Stimulated activated CD4-positive, alpha-beta T cell treated with anti-CD3 and anti-CD28 coated beads, Interleukin-12 subunit alpha, Interleukin-12 subunit beta, amount 100 ng/mL, for 24 hours (primary cell): ENCODE data around the gene ALB.

Source experiments
- DNase-seq, 2 experiments: peaks; one replicate each; pipeline ENCODE4 v3.0.0-alpha.2; 2020; ENCODE audit warnings: low read depth in 2 of 2

ALB gene

DNA sequence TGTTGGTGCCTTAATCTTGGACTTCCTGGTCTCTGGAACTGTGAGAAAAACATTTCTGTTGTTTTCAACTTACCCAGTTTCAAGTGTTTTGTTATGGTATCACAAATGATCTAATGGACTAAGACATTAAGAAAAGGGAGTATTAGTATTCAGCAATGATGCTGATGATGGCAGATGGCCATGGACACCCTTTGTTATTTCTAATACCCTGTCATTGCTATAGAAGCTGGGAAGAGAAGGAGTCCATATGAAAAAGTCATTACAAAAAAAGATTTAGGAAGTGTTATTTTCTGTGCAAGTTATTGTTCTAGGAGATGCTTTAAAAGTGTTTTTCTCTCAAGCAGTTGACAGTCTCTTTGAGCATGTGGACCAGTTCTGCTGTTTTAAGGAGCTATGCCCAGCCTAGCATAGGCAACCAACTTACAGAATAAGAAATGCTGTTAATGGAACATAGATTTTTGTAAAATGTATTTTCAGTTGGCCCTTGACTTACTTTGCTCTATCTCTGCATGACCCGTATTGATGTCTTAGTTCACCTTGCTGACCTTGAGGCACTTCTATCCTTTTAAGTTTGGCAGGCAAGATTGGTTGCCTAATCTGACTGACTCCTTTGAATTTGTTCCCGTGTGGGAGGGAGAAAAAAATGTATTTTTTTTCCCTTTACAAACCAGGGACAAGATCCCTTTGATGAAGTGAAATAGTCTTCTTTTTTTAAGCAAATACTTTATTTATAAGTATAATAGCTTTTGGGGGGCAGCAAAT lies 25.9 kb downstream of the ALB start:
- no peak for DNase-seq

DNA sequence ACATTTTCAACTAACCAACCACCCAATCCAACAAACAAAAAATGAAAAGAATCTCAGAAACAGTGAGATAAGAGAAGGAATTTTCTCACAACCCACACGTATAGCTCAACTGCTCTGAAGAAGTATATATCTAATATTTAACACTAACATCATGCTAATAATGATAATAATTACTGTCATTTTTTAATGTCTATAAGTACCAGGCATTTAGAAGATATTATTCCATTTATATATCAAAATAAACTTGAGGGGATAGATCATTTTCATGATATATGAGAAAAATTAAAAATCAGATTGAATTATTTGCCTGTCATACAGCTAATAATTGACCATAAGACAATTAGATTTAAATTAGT lies 27.7 kb downstream of the ALB start:
- no peak for DNase-seq

DNA sequence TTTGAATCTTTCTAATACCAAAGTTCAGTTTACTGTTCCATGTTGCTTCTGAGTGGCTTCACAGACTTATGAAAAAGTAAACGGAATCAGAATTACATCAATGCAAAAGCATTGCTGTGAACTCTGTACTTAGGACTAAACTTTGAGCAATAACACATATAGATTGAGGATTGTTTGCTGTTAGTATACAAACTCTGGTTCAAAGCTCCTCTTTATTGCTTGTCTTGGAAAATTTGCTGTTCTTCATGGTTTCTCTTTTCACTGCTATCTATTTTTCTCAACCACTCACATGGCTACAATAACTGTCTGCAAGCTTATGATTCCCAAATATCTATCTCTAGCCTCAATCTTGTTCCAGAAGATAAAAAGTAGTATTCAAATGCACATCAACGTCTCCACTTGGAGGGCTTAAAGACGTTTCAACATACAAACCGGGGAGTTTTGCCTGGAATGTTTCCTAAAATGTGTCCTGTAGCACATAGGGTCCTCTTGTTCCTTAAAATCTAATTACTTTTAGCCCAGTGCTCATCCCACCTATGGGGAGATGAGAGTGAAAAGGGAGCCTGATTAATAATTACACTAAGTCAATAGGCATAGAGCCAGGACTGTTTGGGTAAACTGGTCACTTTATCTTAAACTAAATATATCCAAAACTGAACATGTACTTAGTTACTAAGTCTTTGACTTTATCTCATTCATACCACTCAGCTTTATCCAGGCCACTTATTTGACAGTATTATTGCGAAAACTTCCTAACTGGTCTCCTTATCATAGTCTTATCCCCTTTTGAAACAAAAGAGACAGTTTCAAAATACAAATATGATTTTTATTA lies 28.3 kb downstream of the ALB start:
- no peak for DNase-seq

DNA sequence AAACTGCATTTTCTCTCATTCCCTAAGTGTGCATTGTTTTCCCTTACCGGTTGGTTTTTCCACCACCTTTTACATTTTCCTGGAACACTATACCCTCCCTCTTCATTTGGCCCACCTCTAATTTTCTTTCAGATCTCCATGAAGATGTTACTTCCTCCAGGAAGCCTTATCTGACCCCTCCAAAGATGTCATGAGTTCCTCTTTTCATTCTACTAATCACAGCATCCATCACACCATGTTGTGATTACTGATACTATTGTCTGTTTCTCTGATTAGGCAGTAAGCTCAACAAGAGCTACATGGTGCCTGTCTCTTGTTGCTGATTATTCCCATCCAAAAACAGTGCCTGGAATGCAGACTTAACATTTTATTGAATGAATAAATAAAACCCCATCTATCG lies 29.1 kb downstream of the ALB start:
- DNase-seq: no peak

DNA sequence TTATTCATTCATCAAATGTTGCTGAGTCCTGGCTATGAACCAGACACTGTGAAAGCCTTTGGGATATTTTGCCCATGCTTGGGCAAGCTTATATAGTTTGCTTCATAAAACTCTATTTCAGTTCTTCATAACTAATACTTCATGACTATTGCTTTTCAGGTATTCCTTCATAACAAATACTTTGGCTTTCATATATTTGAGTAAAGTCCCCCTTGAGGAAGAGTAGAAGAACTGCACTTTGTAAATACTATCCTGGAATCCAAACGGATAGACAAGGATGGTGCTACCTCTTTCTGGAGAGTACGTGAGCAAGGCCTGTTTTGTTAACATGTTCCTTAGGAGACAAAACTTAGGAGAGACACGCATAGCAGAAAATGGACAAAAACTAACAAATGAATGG lies 30.2 kb downstream of the ALB start:
- no peak for DNase-seq

DNA sequence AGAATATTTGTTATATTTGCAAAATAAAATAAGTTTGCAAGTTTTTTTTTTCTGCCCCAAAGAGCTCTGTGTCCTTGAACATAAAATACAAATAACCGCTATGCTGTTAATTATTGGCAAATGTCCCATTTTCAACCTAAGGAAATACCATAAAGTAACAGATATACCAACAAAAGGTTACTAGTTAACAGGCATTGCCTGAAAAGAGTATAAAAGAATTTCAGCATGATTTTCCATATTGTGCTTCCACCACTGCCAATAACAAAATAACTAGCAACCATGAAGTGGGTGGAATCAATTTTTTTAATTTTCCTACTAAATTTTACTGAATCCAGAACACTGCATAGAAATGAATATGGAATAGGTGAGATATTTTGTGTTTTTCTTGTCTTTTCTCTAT lies 31.9 kb downstream of the ALB start, which contains the start of gene AFP:
Gene AFP (plus strand): TSS at position 238 of the 400 bp plus-strand sequence. CDS start 42 bp downstream, at position 280.
- DNase-seq: no peak

DNA sequence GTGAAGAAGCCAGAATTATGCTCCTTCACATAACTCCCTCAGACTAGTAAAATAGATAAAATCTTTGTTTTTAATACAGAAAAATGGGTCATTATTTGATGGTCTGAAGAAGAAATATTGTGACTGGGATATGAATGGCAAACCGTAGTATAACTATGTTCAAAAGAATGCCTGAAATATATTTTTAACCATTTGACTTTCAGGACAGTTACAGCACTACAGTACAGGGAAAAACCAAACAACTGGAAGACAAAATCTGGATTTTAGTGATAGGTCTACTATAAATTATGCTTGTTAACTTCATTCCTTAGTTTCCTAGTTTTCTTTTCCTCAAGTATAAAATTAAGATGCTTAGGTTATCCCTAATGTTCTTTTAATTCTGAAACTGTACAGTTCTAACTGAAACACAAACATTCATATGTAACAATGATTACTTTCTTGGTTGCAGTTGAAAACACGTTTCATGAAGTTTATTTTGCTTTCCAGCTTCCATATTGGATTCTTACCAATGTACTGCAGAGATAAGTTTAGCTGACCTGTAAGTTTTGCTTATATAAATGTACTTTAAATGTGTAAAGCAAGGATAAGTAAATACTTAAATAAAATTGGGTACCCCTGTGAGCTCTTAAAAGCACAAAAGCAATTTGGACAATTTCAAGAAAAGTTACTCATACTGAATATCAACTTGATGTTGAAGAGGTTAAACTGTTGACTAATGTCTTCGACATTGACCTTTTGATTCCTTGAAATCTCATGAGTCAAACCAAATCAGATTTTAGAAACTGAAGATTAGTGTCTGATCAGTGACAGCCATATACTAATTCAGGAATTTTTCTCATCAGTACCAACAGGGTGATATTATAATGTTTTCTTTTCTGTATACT lies 32.8 kb downstream of the ALB start:
- no peak for DNase-seq

DNA sequence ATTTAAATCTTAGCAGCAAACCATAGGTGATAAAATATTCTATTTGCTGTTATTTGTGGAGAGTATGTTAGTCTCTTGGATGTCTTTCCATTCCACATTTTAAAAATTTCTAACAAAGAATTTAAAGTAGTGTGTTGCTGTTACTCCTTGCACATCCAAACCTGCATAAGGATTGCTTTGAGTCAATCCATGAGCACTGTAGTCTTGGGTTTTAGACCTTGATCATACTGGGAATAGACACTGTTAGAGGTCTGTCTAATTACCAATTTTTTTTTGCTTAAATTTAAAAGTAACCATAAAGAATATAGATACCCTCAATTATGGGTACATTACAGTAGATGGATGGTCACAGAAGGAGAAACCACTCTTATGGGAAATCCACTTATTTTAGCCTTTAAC lies 33.5 kb downstream of the ALB start:
- DNase-seq: no peak

DNA sequence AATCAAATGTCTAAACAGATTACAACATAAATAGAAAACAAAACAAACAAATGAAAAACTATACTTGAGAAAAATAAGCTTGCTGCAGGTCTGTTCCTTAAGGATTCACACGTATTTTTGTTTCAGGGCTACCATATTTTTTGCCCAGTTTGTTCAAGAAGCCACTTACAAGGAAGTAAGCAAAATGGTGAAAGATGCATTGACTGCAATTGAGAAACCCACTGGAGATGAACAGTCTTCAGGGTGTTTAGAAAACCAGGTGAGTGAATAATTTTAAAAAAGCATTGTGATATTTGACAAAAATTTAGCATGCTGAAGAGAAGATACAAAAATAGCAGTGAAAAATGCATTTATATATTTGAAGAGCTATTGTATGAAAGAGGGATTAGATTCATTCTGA lies 34.0 kb downstream of the ALB start:
- DNase-seq: no peak

DNA sequence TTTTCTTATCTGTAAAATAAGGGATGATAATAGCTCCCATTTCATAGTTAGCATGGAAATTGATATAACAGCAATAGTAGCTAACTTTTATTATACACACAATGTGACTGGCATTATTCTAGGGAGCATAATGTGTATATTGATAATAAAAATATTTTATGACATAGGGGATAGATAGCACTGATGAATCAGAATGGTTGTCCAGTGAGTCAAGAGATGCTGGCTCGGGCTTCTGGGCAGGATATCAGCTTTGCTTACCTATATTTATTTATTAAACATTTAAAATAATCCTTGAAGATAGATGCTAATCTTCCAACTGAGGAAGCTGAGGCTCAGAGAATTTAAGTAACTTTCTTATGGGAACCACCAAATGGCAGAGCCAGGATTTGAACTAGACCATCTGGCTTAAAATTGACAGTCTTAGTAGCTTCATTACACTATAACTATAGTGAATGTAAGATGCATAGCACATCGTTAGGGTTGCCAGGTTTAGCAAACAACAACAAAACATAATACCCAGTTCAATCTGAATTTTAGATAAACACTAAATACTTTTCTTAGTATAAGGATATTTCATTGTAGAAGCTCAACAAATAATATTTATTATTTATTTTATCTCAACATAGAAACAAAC lies 34.6 kb downstream of the ALB start:
- DNase-seq: no peak

DNA sequence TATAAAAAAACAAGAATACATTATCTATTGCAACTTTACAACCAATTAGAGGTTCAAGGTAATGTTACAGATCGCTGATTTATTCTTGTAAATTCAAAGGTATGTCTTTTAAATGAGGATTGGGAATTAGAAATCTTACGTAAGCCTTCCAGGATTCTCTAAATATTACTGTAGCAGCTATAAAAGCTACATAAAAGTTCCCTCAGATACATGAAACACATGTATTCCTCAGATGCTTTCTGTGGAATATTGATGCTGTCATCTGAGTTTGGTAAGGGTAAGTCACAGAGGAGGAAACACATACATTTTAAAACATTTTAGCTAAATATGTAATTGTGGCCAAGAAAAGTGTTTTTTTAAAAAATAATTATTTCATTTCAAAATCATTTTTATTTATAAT lies 35.4 kb downstream of the ALB start:
- no peak for DNase-seq

DNA sequence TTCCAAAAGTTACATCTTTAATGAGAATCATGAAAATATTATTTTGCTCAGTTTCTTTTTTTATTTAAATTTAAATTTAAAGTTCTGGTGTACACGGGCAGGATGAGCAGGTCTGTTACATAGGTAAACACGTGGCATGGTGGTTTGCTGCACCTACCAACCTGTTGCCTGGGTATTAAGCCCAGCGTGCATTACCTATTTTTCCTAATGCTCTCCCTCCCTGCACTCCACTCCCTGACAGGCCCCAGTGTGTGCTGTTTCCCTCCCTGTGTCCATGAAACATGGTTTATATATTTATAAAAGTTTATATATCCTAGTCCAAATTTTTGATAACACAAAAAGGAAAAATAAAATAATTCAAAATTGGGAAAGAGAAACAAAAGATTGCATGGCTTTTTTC lies 35.9 kb downstream of the ALB start:
- DNase-seq: no peak

DNA sequence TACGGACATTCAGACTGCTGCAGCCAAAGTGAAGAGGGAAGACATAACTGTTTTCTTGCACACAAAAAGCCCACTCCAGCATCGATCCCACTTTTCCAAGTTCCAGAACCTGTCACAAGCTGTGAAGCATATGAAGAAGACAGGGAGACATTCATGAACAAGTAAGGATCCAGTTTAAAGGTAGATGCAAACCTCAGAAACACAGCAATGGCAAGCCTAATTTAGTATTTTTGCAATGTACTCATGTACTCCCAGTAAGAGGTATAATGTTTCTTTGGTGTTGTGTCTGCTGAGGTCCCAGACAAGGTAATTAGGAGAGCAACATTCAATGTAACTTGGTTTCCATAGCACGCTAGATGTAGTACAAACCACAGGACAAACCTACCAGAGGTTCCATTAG lies 36.6 kb downstream of the ALB start:
- DNase-seq: no peak

DNA sequence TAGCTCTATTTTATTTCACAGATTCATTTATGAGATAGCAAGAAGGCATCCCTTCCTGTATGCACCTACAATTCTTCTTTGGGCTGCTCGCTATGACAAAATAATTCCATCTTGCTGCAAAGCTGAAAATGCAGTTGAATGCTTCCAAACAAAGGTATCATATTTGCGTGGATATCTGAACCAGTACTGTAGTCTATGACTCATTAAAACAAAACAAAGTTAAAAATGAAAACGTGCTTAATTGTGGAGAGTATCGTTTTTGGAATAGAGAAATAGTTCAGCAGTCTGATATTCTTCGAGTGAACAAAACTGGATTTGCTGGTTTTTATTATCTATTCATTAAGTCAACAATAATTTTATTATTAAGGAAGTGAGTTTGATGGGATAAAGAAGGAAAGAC lies 38.2 kb downstream of the ALB start:
- no peak for DNase-seq

DNA sequence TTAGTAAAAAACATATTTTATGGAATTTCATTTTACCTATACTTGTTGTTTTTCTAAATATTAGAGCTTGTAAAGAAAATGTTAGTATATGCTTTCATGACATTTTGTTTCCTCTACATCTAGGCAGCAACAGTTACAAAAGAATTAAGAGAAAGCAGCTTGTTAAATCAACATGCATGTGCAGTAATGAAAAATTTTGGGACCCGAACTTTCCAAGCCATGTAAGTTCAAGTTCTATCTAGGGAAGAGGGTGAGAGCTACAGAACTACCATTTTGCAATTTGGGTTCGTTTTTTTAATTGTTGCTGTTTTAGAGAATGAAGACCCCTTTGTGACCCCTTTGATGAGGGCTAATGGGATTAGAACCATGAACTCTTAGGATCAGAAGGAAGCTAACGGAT lies 39.1 kb downstream of the ALB start:
- DNase-seq: no peak

DNA sequence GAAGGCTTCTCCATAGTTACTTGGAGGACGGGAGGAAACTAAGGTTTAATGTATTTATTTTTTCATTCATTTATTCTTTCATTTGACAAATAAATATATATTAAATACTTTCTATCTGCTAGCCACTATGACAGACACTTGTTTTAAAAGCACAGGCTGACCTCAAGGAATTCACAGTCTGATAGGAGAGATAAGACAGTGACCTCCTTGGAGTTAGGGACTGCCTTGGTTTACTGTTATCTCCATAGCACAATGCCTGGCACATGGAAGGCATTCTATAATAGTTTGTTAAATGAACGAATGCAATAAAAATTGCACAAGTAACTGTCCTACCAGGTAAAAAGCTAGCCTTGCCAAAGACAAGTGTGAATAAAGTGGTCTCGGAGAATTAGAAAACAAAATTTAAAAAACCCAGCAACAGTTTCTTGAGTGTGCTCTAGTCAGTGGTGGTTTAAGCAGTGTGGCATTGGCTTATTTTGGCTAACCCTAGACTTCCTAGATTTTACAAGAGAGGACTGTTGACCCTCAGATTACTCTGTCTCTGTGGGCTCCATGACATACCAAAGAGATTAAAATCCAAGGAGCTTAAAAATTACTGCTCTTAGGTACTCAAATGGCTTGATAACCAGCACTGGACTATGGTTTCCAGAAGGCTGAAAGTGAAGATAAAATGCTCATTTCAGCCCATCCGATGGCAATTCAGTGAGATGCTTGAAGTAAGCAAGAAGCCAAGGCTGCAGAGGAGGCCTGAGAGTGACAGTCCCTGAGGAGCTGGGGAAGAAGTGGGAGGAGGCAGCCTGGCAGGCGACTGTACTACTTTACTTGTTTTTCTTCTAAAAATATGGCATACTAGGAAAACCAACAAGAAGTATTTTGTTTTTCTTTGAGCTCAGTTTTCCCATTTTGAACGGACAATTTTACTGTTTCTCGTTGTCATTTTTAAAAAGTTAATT lies 41.6 kb downstream of the ALB start:
- DNase-seq: no peak

DNA sequence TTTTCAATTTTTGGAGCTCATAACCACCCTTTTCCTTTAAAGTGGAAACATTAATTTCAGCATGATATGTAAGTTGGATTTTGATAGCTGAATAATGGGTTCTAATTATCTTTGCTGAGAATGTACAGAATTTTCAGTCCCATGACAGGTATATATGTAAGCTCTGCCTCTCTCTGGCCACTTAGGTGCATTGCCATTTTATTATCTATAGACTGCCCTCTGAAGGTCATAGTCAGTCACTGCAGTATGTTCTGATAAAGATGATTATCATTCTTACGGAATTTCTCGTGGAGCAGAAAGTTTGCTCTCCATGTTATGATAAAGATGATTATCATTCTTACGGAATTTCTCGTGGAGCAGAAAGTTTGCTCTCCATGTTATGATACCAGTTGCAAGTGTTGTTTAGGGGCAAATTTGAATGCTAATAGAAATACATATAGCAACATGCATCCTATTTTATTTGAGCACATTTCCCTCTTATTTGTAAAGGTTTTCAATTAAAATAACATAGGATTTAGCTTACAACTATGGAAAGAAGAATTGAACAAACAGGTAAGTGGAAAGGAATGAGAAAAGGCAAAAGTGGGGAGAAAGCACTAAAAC lies 42.4 kb downstream of the ALB start:
- no peak for DNase-seq

DNA sequence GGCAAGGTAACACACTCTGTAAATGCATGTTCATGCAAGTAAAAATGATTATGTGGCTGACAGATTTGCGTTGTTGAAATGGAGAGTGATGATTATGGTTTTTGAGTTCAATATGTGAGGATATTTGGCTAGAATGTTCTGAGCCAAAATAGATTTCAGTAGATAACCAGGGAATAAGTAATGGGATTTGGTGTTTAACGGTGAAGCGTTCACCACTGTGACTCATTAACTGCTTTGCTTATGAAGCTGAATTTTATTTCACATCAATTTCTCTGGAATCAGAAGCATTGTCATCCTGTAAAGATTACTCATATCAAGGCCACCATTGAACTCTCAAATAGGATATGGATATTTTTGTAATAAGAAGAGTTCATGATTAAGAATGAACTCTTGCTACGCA lies 43.6 kb downstream of the ALB start:
- DNase-seq: no peak

DNA sequence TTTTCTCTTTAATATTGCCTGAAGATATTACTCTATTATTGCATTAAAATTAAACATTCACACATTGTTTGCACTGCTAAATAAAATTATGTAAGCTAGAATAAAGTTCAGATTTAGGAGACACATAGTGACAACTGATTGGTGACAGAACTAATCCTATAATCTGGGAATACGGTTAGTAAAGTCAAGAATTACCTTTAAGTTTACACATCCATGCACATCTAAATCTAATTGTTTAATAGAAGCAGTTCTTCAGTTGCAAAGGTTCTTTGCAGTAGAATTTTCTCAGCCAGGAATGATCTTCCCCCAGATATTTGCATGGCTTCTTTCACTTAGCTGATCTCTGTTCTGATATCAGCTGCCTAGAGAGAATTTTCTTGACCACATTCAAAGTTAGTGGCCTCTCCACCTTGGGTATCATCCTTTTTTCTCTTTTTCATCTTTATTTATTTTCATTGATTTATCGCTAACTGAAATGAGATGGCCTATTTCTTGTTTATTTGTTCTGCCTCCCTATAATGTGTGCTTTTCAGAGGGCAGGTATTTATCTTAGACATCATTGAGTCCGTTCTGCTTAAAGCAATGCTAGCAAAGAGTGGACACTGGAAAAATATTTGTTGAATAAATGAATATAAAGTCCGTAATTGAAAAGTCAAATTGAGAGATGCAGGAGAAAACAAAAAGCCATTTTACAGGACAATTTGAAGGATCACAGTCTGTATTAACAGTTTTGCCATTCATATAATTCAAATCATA lies 44.5 kb downstream of the ALB start:
- DNase-seq: no peak
